ENCODE results near the gene NOP9.

NOP9 gene

GRCh38 chr14:24308342-24309124 lies 8.9 kb downstream of the NOP9 start:
- DNase-seq (ENCODE audit: low read depth, low spot score) = no peak

DNA sequence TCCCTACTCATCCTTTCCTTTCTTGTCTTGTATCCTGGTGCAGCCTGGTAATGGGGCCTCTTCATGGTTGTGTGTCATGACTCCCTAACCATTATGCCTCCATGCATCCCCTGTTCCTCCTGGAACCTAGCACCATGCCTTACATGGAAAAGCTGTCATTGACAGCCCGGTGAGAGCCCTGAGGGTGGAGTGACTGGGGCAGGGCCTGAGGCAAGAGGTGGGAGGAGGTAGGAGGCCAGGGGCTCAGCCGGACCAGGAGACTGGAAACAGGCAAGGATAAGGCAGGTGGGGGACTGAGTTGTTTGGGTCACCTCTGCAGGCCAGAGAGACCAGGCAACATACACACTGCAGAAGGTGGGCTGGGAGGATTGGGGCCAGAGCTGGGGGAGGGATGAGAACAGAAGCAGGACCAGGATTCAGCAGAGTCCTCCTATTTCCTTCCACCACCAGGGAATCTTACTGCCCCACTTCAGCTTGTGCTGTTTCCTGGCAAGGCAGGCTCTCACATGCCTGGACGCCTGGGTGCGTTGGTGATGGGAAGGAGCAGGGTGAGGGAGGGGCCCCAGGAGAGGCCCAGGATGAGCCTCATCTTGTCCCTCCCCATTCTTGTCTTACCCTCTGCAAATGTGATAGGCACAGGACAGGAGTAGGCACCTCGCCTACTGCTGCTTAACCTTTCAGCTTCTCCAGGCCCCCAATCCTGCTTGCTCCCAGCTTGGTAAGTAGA lies 10.1 kb downstream of the NOP9 start, which contains the start of gene LTB4R2:
Gene LTB4R2, plus strand, starts transcription at position 603 of the 727 bp plus-strand sequence. CDS start 525 bp downstream, outside the sequence.
- no peak for DNase-seq (ENCODE audit: low read depth, low spot score)

GRCh38 chr14:24310265-24310645 lies 10.6 kb downstream of the NOP9 start:
- no peak for DNase-seq (ENCODE audit: low read depth, low spot score)

GRCh38 chr14:24310646-24311604 lies 11.3 kb downstream of the NOP9 start, which contains the start of gene LTB4R:
Gene LTB4R (plus strand): TSS chr14:24311502. CDS start chr14:24315652, 4,150 bp downstream.
- peak; percentile 30 for DNase-seq (ENCODE audit: low read depth, low spot score)

DNA sequence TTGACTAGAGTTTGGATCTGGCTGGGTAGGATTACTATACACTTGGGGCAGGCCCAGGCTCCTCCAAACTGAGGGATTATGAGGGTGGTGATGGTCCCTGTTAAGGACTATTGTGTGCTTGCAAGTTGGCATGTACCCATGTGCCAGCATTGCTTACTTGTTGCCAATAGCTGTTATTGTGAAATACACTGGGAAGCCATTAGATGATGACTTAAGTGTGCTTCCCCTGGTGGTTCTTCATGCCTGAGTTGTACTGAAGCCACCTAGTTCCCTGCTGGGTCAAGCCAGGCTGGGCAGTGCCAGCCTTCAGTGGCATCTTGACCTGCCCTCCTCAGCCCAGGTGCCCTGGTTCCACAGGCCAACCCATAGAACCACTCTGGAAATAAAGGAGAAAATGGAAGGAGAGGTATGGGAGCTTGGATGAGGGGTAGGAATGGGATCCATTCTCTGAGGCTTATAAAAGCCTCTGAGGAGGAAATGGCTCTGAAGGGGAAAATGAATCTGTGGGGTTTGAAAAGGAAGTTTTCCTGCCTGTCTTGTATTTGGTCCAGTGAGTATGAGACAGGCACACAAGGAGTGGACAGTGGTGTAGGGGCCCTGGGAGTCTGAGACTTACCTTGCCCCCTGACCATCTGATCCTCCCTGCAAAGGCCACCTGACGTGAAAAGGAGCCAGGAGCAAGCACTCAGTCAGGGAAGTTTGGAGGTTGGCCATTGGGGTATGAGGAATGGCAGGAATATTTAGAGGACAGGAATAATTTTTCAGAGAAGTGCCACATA lies 12.4 kb downstream of the NOP9 start:
- no peak for DNase-seq (ENCODE audit: low read depth, low spot score)

DNA sequence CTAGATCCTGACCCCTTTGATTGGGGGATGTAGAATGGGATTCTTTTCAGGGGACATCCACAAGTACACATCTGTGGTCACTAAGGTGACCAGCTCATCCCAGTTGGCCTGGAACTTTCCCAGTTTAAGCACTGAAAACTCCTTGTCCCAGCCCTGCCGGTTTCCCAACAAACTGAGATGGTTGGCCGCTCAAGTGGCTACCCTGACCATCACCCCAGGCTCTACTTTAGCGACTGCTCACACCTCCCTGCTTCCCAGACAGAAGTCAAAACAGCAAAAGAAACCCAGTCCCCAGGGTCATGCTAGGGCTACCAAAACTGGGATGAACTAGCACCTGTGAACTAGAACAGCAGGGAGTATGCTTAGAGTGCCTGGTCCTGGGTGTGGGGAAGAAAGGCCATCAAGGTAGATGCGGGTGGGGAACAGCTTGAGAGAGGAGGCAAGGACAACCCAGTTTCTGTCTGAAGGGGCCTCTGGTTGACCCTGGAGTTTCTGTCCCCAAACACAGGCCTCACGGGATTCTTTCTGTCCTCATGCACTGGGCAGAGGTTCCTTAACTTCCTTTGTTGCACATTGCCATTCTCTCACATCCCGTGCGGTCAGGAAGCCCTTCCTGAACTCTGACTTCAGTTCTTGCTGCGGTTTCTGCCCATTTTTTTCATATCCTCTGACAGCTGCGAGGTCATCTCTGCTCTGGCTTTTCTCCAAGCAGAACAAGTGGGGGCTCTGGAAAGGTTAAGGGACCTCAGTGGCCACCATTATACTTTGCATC lies 13.3 kb downstream of the NOP9 start:
- no peak for DNase-seq (ENCODE audit: low read depth, low spot score)

- DNase-seq (ENCODE audit: low read depth, low spot score) = no peak
These were observed 14.3 kb downstream of the NOP9 start for GRCh38 chr14:24313913-24314312.

DNA sequence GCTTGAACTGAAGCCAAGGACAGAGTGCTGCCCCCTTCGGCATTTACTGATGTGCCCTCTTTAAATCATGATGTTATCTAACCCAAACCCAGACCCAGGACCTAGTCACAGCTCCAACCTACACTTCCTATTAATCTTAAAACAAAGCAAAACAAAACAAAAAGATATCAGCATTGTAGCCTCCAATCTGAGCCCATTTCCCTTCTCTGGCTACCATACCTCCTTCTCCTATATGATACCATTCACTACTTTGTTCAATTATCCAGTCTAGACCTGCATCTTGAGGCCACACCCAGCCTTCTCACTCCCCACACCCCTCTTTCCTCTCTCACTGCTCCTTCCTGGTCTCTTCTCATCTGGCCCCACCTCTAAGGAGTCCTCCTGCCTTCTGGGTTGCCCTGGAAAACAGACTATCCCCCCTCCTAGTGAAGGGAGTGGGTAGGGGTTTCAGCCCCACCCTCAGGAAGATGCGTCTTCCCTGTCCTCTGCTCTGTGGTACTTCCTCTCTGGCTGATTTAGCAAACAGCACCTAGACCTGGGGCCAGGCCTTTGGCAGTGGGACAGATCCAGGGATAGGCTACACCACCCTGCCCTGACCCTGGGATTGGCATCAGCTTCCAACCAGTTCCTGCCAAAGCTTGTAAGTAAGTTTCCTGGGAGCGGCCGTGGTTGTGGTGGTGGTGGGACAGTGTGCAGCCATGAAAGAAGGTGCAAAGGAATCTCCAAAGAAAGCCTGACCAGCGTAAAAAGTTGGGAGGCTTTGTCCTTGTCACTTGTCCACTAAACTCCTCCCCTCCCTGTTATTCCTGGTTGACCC lies 14.9 kb downstream of the NOP9 start:
- no peak for DNase-seq (ENCODE audit: low read depth, low spot score)

DNA sequence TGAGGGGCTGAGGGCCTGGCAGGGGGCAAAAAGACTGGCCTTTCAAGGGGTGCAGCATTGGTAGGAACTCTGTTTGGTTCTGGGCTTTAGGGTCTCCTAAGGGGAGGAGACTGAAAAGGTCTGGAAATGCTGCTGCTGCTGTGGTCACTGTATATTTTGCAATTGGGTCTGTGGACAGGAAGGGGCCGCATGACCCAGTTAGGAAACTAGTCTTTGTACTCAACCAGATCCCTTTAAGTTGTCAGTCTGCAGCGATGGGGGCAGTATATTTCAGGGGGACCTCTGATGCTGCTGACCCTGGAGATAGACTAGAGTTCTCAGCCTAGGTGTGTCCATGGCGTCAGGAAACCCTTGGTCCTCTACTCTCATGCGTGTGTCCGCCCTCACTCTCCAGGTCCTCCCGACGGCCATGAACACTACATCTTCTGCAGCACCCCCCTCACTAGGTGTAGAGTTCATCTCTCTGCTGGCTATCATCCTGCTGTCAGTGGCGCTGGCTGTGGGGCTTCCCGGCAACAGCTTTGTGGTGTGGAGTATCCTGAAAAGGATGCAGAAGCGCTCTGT lies 15.7 kb downstream of the NOP9 start:
- DNase-seq (ENCODE audit: low read depth, low spot score) = no peak

- no peak for DNase-seq (ENCODE audit: low read depth, low spot score)
These were observed 16.4 kb downstream of the NOP9 start for GRCh38 chr14:24315807-24316596.

- DNase-seq (ENCODE audit: low read depth, low spot score) = no peak
These were observed 16.9 kb downstream of the NOP9 start for GRCh38 chr14:24316597-24316950.

DNA sequence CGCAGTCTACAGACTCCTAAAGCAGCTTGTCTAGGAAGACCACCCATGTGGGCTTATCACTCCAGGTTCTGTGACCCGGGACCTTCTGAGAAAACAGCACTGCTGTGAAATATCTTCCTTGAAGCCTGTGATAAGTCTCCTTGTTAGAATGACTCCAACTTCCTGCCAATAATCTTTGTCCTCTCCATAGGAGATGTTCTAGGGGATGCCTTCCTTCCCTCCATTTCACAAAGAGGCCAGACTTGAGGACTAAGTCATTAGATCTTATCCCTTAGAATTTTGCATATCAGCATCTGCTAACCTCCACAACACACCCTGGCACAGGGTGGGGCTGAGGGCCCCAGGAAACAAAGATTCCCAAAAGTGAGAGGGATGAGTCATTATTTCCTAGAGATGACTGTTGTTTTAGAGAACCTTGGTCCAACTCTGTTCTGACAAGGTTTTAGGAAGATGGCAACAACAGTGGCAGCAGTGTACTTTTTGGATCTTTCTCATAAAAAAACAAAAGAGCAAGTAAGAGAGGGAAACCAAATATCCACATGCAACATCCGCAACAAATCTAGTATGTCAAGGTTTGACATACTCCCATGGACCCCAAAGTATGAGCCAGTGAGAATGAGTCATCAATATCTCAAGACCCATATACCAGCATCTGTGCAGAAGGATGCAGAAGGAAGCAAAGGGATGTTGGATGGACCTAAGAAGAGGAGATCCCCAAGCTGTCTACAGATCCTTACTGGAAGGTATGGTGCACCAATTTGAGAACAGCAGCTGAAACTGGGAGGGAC lies 17.7 kb downstream of the NOP9 start:
- no peak for DNase-seq (ENCODE audit: low read depth, low spot score)

DNA sequence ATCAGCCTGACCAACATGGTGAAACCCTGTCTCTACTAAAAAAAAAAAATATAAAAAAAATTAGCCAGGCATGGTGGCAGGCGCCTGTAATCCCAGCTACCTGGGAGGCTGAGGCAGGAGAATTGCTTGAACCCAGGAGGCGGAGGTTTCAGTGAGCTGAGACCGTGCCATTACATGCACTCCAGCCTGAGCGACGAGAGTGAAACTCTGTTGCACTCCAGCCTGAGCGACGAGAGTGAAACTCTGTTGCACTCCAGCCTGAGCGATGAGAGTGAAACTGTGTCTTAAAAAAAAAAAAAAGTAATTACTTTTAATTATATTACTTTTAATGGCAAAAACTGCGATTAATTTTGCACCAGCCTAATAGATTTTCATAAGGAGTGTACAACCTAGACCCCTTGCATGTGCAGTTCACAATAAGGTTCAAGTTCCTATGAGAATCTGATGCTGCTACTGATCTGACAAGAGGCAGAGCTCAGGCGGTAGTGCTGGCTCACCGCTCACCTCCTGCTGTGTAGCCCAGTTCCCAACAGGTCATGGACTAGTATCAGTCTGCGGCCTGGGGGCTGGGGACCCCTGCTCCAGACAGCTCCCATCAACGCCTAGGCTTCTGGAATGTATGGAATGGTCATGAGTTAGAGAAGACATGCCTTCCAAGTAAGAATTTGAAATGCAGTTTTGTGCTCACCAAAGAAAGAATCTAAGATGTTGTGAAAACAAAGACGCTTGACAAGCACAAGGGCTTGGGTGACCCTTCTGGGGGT lies 21.7 kb downstream of the NOP9 start:
- DNase-seq (ENCODE audit: low read depth, low spot score) = no peak

GRCh38 chr14:24322672-24323071 lies 23.0 kb downstream of the NOP9 start:
- no peak for DNase-seq (ENCODE audit: low read depth, low spot score)

GRCh38 chr14:24323341-24323740 lies 23.7 kb downstream of the NOP9 start:
- no peak for DNase-seq (ENCODE audit: low read depth, low spot score)

DNA sequence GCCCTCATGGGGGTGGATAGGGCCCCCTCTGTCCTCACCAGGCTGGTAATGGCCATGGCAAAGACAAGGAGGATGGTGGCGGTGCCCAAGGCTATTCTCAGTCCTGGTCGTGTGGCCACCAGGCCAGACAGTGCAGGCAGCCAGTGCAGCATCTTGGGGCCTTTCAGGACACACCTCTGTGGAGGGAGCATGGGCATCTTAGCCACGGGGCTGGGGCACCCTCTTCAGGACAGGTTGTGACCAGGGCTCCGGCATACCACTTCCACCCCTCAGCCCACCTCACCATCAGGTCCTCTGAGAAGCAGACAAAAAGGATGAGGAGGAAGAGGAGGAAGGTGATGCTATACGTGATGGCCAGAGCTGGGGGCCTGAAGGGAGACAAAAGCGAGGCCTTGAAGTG lies 24.4 kb downstream of the NOP9 start:
- no peak for DNase-seq (ENCODE audit: low read depth, low spot score)

DNA sequence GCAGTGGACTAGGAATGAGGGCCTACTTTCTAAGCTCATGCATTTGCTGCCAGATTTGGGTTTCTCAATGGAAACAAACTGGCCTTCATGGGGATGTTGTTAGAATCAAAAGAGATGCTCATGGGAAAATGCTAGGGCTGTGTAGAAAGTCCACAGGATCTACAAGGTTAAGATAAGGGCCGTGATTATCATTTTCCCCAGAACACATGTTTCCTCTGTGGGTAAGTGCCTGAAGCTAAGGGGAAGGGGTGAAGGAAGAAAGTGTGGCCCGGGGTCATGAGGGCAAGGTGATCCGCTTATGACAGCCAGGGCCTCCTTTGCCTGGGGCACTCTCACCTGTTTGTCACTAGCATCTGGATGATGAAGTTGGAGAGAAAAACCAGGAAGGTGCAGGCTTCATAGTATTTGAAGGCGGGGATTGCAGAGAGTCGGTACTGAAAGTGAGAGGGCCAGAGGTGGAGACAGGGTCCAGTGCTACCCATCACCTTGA lies 25.4 kb downstream of the NOP9 start:
- DNase-seq (ENCODE audit: low read depth, low spot score) = no peak

Measured in activated CD4-positive, CD25-positive, alpha-beta regulatory T cell treated with anti-CD3 and anti-CD28 coated beads, Interleukin-2, amount 50 U/mL, for 16 hours (primary cell).